Ureter (tissue), 1 donor: ENCODE data around the gene ASB17. TPM values are rescaled to one million over a fixed set of nuclear protein-coding genes. Genes with fewer than 3 reads are reported as not detected.

Experiments
- total RNA-seq: library from RNA; stranded (reverse); gene quantifications from one replicate; pipeline ENCODE4 v1.2.4, GENCODE V29; 2023
- donor health status: DM: yes; HTN: yes; CAD: no.

ASB17 gene
- total RNA-seq, 1 donor from 2014 or later: not detected

Other genes with a start within 250 kb of the ASB17 start
- gene ACADM, start 207.7 kb downstream of the ASB17 start, total RNA-seq: 51.4 TPM
- 87.5 TPM for gene RABGGTB, start 146.1 kb downstream of the ASB17 start, total RNA-seq
- gene MSH4, start 135.5 kb downstream of the ASB17 start, total RNA-seq: 0.55 TPM
- 11.7 TPM for gene ST6GALNAC3, start 142.3 kb upstream of the ASB17 start, total RNA-seq